HEK293 (cell line): ENCODE results near the gene C2CD4A.

Experiments used
- CTCF ChIA-PET: fragments of 350-600 bp; formaldehyde crosslinking; extraction: SDS; loops from one replicate; lab custom pipeline; 2021; ENCODE audit warnings: antibody characterized with exemption; lab: Yijun Ruan, JAX
- POLR2A ChIA-PET: fragments of 300-600 bp; formaldehyde crosslinking; extraction: SDS; loops from one replicate; lab custom pipeline; 2020; ENCODE audit warnings: antibody characterized with exemption, inconsistent platforms; lab: Yijun Ruan, JAX
- H3K27ac ChIP-seq: fragments of 200-500 bp; sonication (Bioruptor generic); 2 replicates; pipeline ENCODE4 v1.5.1; 2014; ENCODE audit warnings: low read depth, low read length, control low read depth, inconsistent platforms; ENCODE audit errors: extremely low read depth
- H3K36me3 ChIP-seq, 2 experiments: fragments of 200-500 bp in 1 of 2; sonication (Bioruptor generic) in 1 of 2; 1 replicate in 1 of 2; 2 replicates in 1 of 2; pipeline ENCODE4 v1.5.1; 2014 to 2017; ENCODE audit warnings: inconsistent platforms in 2 of 2, low read length in 2 of 2; ENCODE audit not compliant: control insufficient read depth in 2 of 2, insufficient read depth in 1 of 2
- H3K4me1 ChIP-seq: fragments of 200-500 bp; sonication (Bioruptor generic); 2 replicates; pipeline ENCODE4 v1.5.1; 2014; ENCODE audit warnings: mild to moderate bottlenecking, low read length, inconsistent platforms; ENCODE audit not compliant: control insufficient read depth, insufficient read depth
- H3K4me3 ChIP-seq: 2 replicates; pipeline ENCODE4 v1.5.1; 2011; ENCODE audit warnings: low read depth, mild to moderate bottlenecking, control low read depth, low read length, moderate library complexity
- H3K9me3 ChIP-seq: fragments of 200-500 bp; sonication (Bioruptor generic); 2 replicates; pipeline ENCODE4 v1.5.1; 2014; ENCODE audit warnings: low read depth, low read length, inconsistent platforms; ENCODE audit not compliant: control insufficient read depth, insufficient read depth
- BCL11A ChIP-seq: fragments of 450-650 bp; formaldehyde crosslinking; IDR thresholded peaks from 2 replicates; pipeline ENCODE4 v1.5.1; 2016; ENCODE audit warnings: low read depth, missing biosample characterization, missing genetic modification characterization
- BCL6B ChIP-seq: fragments of 450-650 bp; formaldehyde crosslinking; IDR thresholded peaks from 2 replicates; pipeline ENCODE4 v1.5.1; 2017; ENCODE audit warnings: missing biosample characterization, missing genetic modification characterization
- CTCF ChIP-seq: fragments of 450-650 bp; formaldehyde crosslinking; IDR thresholded peaks from 2 replicates; pipeline ENCODE4 v1.5.1; 2016; ENCODE audit warnings: missing biosample characterization, missing genetic modification characterization
- ELK4 ChIP-seq: IDR thresholded peaks from 2 replicates; pipeline ENCODE4 v1.6.1; 2011; ENCODE audit warnings: mild to moderate bottlenecking, low read depth, low read length, borderline replicate concordance
- KLF10 ChIP-seq: fragments of 450-650 bp; IDR thresholded peaks from 2 replicates; pipeline ENCODE4 v1.5.1; 2018; ENCODE audit warnings: missing biosample characterization, mild to moderate bottlenecking, missing genetic modification characterization
- KLF17 ChIP-seq: fragments of 450-650 bp; formaldehyde crosslinking; IDR thresholded peaks from 2 replicates; pipeline ENCODE4 v1.5.1; 2016; ENCODE audit warnings: missing biosample characterization, missing genetic modification characterization
- MZF1 ChIP-seq: fragments of 450-650 bp; formaldehyde crosslinking; IDR thresholded peaks from 2 replicates; pipeline ENCODE4 v1.5.1; 2017; ENCODE audit warnings: missing biosample characterization, missing genetic modification characterization, borderline replicate concordance
- OSR2 ChIP-seq: fragments of 450-650 bp; formaldehyde crosslinking; IDR thresholded peaks from 2 replicates; pipeline ENCODE4 v1.5.1; 2016; ENCODE audit warnings: missing biosample characterization, missing genetic modification characterization
- PBX3 ChIP-seq: sonication (generic); formaldehyde crosslinking; IDR thresholded peaks from 2 replicates; pipeline ENCODE4 v1.8.1; 2022; ENCODE audit warnings: mild to moderate bottlenecking, moderate library complexity, missing genetic modification reagents
- SCRT1 ChIP-seq: fragments of 450-650 bp; formaldehyde crosslinking; IDR thresholded peaks from 2 replicates; pipeline ENCODE4 v1.5.1; 2016; ENCODE audit warnings: missing biosample characterization, missing genetic modification characterization, borderline replicate concordance
- SETDB1 ChIP-seq: IDR thresholded peaks from one replicate; pipeline ENCODE4 v1.6.1; 2017; ENCODE audit warnings: mild to moderate bottlenecking, low read length, moderate library complexity, mixed read lengths; ENCODE audit not compliant: insufficient read length
- TCF7L2 ChIP-seq: IDR thresholded peaks from 2 replicates; pipeline ENCODE4 v1.6.1; 2011; ENCODE audit warnings: low read depth, mild to moderate bottlenecking, inconsistent platforms, low read length, moderate library complexity, borderline replicate concordance
- ZIC2 ChIP-seq: fragments of 450-650 bp; formaldehyde crosslinking; IDR thresholded peaks from 2 replicates; pipeline ENCODE4 v1.5.1; 2016; ENCODE audit warnings: missing biosample characterization, missing genetic modification characterization
- ZNF146 ChIP-seq: fragments of 450-650 bp; formaldehyde crosslinking; IDR thresholded peaks from 2 replicates; pipeline ENCODE4 v1.5.1; 2016; ENCODE audit warnings: missing biosample characterization, missing genetic modification characterization
- ZNF394 ChIP-seq: fragments of 450-650 bp; formaldehyde crosslinking; IDR thresholded peaks from 2 replicates; pipeline ENCODE4 v1.5.1; 2016; ENCODE audit warnings: missing biosample characterization, missing genetic modification characterization, mild to moderate bottlenecking, moderate library complexity, borderline replicate concordance
- ZNF510 ChIP-seq: fragments of 450-650 bp; formaldehyde crosslinking; IDR thresholded peaks from 2 replicates; pipeline ENCODE4 v1.5.1; 2018; ENCODE audit warnings: mild to moderate bottlenecking, missing genetic modification characterization, missing biosample characterization; ENCODE audit not compliant: insufficient replicate concordance
- ZNF623 ChIP-seq: fragments of 450-650 bp; formaldehyde crosslinking; IDR thresholded peaks from 2 replicates; pipeline ENCODE4 v1.5.1; 2016; ENCODE audit warnings: missing biosample characterization, missing genetic modification characterization
- ZNF707 ChIP-seq: fragments of 450-650 bp; formaldehyde crosslinking; IDR thresholded peaks from 2 replicates; pipeline ENCODE4 v1.5.1; 2016; ENCODE audit warnings: missing biosample characterization, missing genetic modification characterization
- ZNF777 ChIP-seq: fragments of 450-650 bp; formaldehyde crosslinking; IDR thresholded peaks from 2 replicates; pipeline ENCODE4 v1.5.1; 2017; ENCODE audit warnings: missing biosample characterization, missing genetic modification characterization, borderline replicate concordance

Gene C2CD4A

GRCh38 chr15:62066663-62067447, at the start of gene C2CD4A (continued):
- TF ChIP-seq CTCF (tag by site-specific recombination) (peak; percentile 68), ZNF623 (no peak), ZNF777 (no peak), OSR2 (tag by site-specific recombination) (no peak), ELK4 (no peak), ZIC2 (peak; percentile 42), PBX3 (CRISPR knock-in tag) (no peak), KLF17 (tag by site-specific recombination) (no peak), BCL11A (no peak), ZNF707 (tag by site-specific recombination) (no peak), KLF10 (tag by site-specific recombination) (peak; percentile 73; the same call in 1 of the 2 replicates), BCL6B (tag by site-specific recombination) (no peak), MZF1 (tag by site-specific recombination) (no peak), ZNF394 (no peak), SCRT1 (tag by site-specific recombination) (no peak), ZNF510 (tag by site-specific recombination) (no peak)

- Histone ChIP-seq H3K36me3 (peaks cover 0 to 7% of the 10 kb centered on the region in 2 experiments; a peak in 1 of 3 replicates), H3K27ac (no peak overlapping the region), H3K4me1 (no peaks in the 10 kb centered on the region), H3K9me3 (no peaks in the 10 kb centered on the region), H3K4me3 (no peak overlapping the region)
- ChIA-PET POLR2A (no interaction called here), CTCF (no interaction called here)
- peak; percentile 26; the same call in 1 of the 2 replicates for TF ChIP-seq ZNF146 (tag by site-specific recombination)
- TF ChIP-seq TCF7L2, result no peak
- TF ChIP-seq BCL11A, result no peak
- TF ChIP-seq SETDB1, result no peak
These were observed 46.1 kb upstream of the C2CD4A start for GRCh38 chr15:62020576-62021160.
